HG03064 (cell line): Measurements from ENCODE around the gene SPINT4.
"Not testable (repeated sequence)": the region's sequence is repeated elsewhere in the genome, so short reads cannot be mapped to it uniquely, and the experiment has no call there.

Experiments
- ATAC-seq: cut with Tn5 transposase; IDR thresholded peaks from one replicate; pipeline ENCODE4 v1.9.1; 2021; ENCODE audit warnings: low read depth; ENCODE audit not compliant: unreplicated experiment

Gene SPINT4

DNA sequence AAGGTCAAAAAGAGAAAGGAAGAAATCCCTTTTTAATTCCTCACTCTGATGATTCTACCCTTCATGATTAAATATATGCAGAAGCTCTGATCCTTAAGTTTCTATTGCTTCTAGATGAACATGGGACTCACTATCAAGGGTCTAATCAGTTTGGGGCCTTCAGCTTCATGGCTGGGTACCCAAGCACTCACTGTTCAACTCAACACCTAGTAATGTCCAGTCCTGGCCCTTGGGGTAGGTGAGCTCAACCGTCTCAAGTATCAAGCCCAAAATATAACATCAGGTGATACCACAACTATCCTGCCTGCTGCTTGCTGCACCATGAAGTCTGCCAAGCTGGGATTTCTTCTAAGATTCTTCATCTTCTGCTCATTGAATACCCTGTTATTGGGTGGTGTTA, at the start of gene SPINT4:
Gene SPINT4, plus strand, starts transcription at position 301 of the 400 bp plus-strand sequence. Its CDS starts 21 bp downstream, at position 322.
- ATAC-seq: no peak

DNA sequence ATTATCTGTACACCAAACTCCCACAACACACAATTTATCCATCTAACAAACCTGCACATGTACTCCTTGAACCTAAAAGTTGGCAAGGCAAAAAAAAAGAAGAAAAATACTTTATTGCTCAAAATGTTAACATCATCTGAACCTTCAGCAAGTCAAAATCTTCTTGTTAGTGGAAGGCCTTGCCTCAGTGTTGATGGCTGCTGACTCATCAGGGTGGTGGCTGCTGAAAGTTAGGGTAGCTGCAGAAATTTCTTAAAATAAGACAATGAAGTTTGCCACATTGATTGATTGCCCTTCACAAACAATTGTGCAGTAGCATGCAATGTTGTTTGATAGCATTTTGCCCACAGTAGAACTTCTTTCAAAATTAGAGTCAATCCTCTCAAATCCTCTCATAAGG, 49.4 kb upstream of the SPINT4 start:
- ATAC-seq: no peak

DNA sequence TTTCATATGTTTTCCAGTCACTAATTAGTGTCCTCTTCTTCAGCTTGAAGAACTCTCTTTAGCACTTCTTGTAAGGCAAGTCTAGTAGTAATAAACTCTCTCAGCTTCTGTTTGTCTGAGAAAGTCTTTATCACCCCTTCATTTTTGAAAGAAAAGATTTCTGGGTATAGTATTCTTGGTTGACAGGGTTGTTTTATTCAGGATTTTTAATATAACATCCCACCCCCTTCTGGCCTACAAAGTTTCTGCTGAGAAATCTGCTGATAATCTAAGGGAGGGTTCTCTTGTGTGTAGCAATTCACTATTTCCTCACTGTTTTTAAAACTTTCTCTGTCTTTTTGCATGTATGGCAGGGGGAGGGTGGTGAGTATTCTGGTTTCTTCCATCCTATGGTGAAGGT, 42.5 kb upstream of the SPINT4 start:
- ATAC-seq: no peak

DNA sequence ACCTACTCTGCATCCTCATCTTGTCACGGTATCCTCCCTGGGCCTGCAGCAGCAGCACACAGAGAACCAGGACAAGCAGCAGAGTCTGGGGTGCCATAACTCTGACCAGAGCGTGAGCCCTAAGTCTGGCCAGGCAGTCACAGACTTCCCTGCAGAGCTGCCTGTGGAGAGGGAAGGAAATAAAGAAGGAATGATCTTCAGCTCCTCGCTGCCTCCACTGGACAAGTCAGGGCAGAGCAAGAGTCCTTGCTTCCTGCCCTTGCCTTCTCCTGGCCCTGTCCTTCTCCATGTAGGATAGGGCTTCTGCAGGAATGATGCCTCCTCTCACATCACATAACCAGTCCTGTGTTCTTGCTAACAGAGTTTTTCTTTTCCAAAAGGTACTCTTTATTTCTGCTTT, 36.3 kb upstream of the SPINT4 start:
- ATAC-seq: no peak

DNA sequence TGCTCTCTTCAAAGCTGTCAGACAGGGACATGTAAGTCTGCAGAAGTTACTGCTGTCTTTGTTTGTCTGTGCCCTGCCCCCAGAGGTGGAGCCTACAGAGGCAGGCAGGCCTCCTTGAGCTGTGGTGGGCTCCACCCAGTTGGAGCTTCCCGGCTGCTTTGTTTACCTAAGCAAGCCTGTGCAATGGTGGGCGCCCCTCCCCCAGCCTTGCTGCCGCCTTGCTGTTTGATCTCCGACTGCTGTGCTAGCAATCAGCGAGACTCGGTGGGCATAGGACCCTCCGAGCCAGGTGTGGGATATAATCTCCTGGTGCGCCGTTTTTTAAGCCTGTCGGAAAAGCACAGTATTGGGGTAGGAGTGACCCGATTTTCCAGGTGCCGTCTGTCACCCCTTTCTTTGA, 28.8 kb upstream of the SPINT4 start:
- not testable (repeated sequence) for ATAC-seq

DNA sequence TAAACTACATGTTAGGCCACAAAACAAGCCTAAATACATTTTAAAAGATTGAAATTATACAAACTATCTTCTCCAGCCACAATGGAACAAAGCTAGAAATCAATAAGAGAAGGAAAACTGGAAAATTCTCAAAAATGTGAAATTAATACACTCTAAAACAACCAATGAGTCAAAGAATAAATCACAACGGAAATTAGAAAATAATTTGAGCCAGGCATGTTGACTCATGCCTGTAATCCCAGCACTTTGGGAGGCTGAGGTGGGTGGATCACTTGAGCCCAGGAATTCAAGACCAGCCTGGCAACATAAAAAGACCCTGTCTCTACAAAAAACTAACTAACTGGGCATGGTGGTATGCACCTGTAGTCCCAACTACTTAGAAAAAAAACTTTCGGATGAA, 26.7 kb upstream of the SPINT4 start:
- no peak for ATAC-seq

DNA sequence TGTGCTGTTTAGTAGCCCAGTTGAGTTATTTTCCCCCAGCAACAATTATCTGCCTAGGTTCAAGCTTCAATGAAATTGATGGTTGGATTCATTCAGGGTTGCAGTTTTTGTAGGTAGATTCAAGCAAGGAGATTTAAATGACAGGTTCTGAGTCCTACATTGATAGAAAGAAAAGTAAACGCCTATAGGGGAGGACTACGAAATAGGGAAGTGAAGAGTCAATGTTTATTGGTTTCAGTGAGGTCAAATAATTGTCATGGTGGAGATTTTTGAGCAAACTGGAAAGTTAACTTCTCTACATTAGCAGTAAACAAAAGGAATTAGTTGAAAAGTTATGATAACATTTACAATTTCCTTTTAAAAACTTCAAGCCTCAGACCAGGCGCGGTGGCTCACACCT, 21.0 kb upstream of the SPINT4 start:
- no peak for ATAC-seq

DNA sequence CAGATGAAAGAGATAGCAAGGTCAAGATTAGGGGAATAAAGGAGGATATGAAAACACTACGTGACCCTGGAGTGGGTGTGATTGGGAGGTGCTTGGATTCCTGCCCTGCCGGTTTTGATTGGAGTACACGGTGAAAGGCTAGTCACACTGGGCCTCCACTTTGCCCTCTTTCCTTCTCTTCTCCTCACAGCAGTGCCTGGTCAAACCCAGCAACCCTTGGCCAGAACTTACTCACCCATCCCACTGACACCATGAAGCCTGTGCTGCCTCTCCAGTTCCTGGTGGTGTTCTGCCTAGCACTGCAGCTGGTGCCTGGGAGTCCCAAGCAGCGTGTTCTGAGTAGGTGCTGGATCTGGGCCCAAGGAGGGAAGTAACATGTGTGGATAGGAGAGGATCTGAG, 20.3 kb upstream of the SPINT4 start, which contains the start of gene WFDC13:
Gene WFDC13, plus strand, starts transcription at position 166 of the 400 bp plus-strand sequence. Its CDS starts 86 bp downstream, at position 252.
- ATAC-seq: no peak

DNA sequence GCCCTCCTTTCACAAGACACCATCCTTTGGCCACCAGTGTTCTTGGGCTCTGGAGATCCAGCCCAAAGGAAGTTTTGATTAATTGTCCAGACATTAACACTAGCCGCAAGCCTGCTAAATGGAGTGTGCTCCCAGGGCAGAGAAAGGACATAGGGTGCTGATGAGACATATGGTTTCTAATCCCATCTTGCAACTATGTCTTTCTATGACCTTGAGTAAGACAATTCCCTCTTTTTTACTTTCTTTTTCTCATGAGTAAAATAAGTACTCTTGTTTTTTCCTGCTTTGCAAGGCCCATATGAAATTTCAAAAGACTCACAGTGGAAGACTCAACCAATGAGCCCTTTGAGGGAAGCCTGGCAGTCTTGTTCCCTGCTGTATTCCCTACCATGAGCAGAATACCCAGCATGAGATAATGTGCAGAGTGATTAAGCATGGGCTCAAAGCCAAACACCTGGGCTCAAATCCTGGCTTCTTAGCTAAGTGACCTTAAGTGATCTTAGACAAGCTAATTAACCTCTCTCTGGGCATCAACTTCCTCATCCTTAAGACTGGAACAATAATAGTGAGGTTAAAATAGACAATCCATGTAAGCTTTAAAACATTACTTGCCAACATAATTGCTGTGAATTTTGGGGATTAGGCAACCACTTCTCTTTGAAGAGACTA, 17.0 kb upstream of the SPINT4 start, which contains the start of gene WFDC10B:
Gene WFDC10B, minus strand, starts transcription at position 51 of the 669 bp plus-strand sequence. CDS start 19,027 bp downstream, outside the sequence.
- ATAC-seq: no peak

DNA sequence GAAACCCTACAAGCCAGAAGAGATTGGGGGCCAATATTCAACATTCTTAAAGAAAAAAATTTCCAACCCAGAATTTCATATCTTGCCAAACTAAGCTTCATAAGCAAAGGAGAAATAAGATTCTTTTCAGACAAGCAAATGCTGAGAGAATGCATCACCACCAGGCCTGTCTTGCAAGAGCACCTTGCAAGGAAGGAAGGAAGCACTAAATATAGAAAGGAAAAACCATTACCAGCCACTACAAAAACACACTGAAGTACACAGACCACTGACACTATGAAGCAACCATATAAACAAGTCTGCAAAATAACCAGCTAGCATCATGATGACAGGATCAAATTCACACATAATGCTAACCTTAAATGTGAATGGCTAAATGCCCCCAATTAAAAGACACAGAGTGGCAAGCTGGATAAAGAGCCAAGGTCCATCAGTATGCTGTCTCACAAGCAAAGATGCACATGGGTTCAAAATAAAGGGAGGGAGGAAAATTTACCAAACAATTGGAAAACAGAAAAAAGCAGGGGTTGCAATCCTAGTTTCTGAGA, 5.9 kb upstream of the SPINT4 start:
- not testable (repeated sequence) for ATAC-seq

DNA sequence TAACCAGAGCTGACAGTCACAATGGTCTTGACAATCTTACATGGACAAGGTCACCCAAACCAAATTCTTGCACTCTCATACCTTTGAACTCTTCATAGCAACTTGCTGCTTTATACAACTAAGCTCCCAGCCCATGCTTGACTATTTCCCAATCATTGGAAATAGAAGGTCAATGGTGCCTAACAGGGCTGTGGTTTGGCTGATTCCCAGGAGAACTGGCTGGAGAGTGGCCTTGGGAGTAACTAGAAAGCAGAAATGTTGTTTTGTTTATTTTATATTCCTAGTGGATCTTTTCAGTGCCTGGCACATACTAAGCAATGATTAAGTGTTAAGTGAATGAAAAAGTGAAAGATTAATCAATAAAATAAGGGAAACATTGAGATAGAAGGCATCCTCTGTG, 3.0 kb downstream of the SPINT4 start:
- ATAC-seq: no peak

DNA sequence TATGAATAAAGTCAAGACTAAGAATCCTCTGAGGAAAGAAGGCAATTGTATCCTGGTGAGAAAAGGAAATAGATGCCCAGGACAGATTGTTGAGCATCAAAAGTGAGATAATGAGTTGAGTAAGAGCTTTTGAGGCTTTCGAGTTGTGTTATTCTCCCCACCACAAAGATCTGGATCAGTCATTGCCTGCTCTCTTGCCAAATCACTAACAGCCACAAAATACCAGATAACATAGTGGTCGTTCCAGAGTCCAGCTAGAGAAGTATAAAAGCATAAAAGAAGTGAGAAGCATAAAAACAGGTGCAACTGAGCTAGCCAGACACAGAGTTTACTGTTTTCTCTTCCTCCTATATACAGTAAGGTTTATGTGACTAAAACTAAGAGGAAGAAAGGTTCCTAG, 4.9 kb downstream of the SPINT4 start:
- ATAC-seq: no peak

DNA sequence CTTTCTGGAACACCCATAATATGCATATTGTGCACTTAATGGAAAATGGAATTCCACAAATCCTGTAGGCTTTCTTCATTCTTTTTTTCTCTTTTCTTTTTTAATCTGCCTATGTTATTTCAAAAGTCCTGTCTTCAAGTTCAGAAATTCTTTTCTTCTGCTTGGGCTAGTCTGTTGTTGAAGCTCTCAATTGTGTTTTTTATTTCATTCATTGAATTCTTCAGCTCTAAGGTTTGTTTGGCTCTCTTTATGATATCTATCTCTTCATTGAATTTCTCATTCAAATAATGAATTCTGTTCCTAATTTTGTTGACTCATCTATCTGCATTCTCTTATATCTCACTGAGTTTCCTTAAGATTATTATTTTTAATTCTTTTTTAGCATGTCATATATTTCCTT, 10.1 kb downstream of the SPINT4 start:
- no peak for ATAC-seq

DNA sequence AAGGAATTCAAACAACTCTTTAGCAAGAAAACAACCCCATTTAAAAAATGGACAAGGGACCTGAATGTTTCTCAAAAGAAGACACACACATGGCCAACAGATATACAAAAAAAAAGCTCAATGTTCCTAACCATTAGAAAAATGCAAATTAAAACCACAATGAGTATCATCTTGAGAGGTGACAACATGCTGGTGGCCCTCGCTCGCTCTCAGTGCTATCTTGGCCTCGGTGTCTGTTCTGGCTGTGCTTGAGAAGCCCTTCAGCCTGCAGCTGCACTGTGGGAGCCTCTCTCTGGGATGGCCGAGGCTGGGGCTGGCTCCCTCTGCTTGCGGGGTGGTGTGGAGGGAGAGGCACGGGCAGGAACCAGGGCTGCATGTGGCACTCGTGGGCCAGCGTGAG, 13.4 kb downstream of the SPINT4 start:
- ATAC-seq: no peak

DNA sequence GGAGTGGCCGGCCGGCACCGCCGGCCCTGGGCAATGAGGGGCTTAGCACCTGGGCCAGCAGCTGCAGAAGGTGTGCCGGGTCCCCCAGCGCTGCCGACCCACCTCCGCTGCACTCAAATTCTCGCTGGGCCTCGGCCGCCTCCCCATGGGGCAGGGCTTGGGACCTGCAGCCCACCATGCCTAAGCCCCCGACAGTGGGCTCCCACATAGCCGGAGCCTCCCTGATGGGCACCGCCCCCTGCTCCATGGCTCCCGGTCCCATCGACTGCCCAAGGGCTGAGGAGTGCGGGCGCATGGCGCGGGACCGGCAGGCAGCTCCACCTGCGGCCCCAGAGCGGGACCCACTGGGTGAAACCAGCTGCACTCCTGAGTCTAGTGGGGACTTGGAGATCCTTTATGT, 13.8 kb downstream of the SPINT4 start:
- ATAC-seq: no peak

DNA sequence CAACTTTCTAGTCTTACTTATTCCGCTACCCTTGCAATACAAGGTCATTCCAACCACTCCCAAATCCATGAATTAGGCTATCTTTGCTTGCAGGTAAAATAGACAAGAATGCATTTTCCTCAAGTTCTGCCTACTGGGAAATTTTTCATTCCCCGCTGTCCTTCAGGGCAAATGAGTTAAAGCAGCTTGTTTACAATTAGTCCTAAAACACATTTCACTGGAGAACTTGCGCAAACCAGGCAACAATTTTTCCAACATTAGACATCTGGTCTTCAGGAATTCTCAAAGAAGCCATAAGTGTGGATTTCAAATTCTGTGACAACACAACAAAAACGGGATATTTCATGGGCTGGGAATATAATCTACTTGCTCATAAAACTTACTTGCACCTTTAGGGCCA, 20.4 kb downstream of the SPINT4 start:
- ATAC-seq: no peak

DNA sequence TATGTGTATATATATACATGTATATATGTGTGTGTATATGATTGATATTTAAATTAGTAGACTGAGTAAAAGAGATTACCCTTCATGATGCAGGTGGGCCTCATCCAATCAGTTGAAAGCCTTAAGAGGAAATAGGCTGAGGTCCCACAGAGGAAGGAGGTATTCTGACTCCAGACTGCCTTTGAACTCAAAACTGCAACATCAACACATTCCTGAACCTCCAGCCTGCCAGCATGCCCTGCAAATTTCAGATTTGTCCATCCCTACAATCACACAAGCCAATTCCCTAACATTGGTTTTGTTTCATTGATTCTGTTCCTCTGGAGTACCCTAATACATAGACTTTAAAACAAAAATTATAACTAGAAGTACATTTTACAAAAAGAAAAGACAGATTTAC, 22.9 kb downstream of the SPINT4 start:
- no peak for ATAC-seq

DNA sequence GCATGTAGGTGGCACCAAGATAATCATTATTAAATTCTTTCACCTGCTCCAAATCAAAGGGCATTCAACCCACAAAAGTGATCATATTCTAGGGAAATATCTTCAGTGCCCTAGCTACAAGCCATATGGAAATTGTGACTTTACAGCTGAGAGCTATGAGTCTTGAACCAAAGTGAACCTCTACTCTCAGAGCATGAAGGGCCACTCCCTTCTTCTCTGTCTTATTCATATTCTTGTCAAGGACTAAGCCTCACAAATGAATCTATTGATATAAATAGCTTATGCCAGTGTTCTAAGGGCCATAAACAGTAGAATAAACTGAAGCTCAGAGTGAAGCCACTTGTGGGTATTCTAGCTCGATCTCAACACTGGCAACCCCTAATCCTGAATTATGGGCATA, 29.6 kb downstream of the SPINT4 start:
- ATAC-seq: no peak

DNA sequence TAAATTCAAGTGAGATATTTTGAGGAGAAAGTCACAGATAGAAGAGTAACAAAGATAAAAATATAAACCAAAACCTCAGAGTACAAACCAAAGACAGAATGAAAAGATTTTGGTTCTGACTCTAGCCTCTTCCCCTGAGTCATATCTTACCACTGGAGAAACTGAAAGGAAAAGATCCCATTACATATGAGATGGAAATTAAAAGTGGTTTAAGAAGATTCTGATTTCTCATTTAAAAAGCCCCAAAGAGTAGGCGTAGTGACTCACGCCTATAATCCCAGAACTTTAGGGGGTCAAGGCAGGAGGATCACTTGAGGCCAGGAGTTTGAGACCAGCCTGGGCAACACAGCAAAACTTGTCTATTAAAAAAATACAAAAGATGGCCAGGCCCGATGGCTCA, 30.6 kb downstream of the SPINT4 start:
- no peak for ATAC-seq

DNA sequence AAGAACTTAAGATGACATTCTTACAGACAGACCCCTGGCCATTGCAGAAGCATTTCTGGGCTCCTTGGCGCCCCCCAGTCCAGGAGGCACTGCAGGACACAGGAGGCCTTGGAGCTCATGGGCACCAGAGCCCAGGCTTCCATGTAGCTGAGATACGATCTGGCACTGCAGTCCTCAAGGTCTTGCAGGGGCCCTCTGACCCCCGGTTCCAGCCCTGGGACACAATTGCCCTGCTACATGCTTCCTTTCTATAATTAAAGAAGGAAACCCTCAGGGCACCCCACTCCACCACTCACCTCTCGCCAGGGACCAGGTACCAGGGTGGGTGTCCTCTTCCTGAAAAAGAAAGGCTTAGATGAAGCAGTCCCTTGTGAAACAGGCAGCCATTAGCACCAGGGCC, 35.9 kb downstream of the SPINT4 start:
- no peak for ATAC-seq

DNA sequence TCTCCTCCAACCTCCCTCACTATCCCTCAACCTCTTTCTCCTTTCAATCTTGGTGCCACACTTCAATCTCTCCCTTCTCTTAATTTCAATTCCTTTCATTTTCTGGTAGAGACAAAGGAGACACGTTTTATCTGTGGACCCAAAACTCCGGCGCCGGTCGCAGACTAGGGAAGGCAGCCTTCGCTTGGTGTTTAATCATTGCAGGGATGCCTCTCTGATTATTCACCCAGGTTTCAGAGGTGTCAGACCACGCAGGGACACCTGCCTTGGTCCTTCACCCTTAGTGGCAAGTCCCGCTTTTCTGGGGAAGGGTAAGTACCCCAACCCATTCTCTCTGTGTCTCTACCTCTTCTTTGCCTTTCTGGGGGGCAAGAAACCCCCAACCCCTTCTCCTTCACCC, 37.8 kb downstream of the SPINT4 start:
- ATAC-seq: not testable (repeated sequence)

DNA sequence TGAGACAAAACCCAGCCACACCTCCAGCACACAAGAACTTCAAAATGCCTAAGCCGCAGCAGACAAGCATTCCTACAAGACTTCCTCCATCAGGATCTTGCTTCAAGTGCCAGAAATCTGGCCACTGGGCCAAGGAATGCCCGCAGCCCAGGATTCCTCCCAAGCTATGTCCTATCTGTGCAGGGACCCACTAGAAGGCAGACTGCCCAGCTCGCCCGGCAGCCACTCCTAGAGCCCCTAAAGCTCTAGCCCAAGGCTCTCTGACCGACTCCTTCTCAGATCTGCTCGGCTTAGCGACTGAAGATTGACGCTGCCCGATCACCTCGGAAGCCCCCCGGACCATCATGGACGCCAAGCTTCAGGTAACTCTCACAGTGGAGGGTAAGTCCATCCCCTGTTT, 39.8 kb downstream of the SPINT4 start:
- not testable (repeated sequence) for ATAC-seq
